IPS-NIHi11 (cell line): Measurements from ENCODE around the gene TMEM231.
A peak's percentile ranks its signal among the peaks of the same experiment; 100 is the strongest.
"Not testable (repeated sequence)": the region's sequence is repeated elsewhere in the genome, so short reads cannot be mapped to it uniquely, and the experiment has no call there.

Experiments
- DNase-seq: peaks from one replicate; pipeline ENCODE4 v3.0.0; 2012; ENCODE audit warnings: mixed read lengths, low spot score

The TMEM231 gene

DNA sequence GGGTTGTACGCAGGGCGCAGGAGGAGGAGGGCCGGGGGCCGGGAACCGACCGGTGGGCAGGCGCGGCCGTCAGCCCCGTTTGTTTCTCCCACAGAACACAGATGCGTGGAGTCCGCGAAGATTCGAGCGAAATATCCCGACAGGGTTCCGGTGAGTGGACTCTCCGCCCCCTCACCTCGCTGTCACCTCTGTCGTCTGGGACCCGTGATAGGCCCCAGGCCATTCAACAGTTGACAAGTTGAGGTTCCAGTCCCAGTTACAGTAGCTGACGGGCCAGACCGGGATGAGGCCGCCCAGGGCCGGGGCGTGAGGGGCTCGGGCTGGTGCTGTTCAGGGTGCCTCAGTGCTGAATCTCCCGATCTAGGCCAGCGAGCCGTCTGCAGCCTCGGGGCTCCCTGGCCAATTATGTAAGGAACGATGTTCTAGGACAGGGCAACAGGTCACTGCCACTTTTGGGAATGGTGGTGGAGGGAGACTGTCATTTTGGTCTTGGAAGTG lies 10.8 kb upstream of the TMEM231 start:
- DNase-seq, result peak; percentile 31

GRCh38 chr16:75566040-75566757 lies 10.1 kb upstream of the TMEM231 start, which contains the start of gene GABARAPL2:
Gene GABARAPL2, plus strand, starts transcription at chr16:75566379. Its CDS starts 108 bp downstream, at chr16:75566487.
- DNase-seq, result peak; percentile 95

- DNase-seq, result no peak
Observed at GRCh38 chr16:75565640-75566039, 9.6 kb upstream of the TMEM231 start.

- DNase-seq, result peak; percentile 27
Observed at GRCh38 chr16:75559564-75560372, 3.7 kb upstream of the TMEM231 start.

DNA sequence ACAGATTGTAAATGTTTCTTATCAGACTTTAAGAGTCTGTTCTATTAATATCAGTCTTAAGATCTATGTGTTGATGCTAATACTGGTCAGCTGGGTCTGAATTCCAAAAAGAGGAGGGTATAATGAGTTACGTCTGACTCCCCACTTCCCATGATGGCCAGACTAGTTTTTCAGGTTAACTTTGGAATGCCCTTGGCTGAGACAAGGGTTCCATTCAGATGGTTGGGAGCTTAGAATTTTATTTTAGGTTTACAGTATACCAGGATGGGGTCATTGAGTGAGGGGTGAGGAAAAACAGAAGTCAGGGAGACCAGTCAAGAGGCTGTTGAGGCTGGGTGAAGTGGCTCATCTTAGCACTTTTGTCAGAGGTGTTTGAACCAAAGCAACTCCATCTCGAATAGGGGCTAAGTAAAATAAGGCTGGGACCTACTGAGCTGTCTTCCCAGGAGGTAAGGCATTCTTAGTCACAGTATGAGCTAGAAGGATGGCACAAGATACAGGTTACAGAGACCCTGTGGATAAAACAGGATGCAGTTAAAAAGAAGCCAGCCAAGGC lies 2.9 kb upstream of the TMEM231 start:
- no peak for DNase-seq

- no peak for DNase-seq
Observed at GRCh38 chr16:75556431-75556950, 439 bp upstream of the TMEM231 start.

GRCh38 chr16:75555213-75555706 lies 792 bp downstream of the TMEM231 start:
- peak; percentile 91 for DNase-seq

DNA sequence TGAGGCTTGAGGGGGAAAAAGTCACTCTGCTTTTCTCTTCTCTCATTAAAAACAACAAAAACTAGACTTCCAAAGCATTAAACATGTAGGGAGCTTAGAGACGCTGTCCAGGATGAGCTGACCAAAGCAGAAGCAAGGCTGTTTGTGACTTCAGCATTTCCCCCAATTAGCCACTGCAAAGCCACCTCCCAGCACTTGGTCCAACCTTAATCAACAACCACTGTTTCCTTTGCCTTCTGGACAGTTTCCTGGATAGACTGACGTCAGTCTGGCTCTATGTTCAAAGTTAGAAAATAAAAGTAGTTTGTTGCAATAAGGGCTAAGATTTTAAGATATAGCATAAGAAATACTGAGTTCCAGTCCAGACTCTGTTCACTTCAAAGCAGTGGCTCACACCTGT lies 3.1 kb downstream of the TMEM231 start:
- DNase-seq, result no peak

GRCh38 chr16:75550211-75550662 lies 5.8 kb downstream of the TMEM231 start:
- peak; percentile 86 for DNase-seq

DNA sequence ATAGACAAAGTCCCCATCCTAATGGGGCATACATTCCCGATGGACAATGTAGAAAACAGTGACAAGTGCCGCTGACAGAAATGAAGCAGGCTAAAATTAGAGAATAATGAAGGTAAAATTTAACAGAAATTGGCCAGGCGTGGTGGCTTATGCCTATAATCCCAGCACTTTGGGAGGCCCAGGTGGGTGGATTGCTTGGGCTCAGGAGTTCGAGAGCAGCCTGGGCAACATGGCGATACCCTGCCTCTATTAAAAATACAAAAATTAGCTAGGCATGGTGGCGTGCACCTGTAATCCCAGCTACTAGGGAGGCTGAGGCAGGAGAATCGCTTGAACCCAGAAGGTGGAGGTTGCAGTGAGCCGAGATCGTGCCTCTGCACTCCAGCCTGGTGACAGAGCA lies 7.6 kb downstream of the TMEM231 start:
- not testable (repeated sequence) for DNase-seq

GRCh38 chr16:75546293-75546692 lies 9.8 kb downstream of the TMEM231 start:
- DNase-seq, result no peak

GRCh38 chr16:75545879-75546278 lies 10.2 kb downstream of the TMEM231 start:
- not testable (repeated sequence) for DNase-seq

- DNase-seq, result not testable (repeated sequence)
Observed at GRCh38 chr16:75542462-75542861, 13.6 kb downstream of the TMEM231 start.

DNA sequence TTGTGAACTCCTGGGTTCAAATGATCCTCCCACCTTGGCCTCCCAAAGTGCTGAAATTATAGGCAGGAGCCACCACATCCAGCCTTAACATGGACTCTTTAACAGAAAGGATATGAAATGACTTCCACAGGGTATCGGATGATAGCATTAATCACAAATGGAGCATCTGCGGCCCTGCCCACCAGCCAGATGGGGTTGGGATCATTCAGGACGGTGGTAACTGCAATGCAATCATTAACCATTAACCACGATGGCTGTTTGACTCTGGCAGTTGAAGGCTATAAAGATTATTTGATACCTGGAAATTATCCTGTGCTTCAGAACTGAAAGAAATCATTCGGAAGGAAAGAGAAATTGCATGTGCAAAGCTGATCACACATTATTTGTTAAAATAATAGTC lies 14.8 kb downstream of the TMEM231 start:
- DNase-seq, result no peak

DNA sequence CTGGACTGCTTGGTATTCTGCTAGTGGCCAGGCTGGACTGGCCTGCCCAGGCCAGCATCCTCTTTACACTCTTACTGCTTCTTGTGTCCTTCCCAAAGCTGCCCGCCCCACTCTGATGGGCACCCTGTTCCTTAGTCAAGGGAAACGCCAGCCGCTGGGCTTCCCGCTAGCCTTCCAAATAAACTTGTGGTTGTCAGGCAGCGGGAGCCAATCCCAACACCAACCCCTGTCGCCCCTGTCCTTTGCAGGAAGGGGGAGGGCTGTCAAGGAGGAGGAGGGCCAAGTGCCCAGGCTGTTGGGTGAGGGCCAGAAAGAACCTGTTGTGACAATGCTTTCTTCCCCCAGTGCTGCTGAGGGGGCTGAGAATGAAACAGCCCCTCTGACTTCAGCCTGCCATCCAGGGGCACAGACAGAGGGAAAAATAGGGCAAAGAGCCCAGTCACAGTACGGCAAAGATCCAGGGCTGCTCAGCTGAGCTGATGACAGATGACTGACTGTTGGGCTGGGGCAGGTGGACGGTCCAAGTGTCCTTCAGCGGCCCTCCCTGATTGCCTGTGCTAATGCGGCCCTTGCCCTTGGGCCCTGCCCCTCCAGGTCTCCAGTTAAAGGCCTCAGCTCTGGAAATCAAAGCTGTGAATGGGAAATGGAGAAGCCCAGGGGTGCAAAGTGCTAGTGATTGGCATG lies 17.0 kb downstream of the TMEM231 start:
- not testable (repeated sequence) for DNase-seq

GRCh38 chr16:75537776-75538175 lies 18.3 kb downstream of the TMEM231 start:
- DNase-seq, result no peak

GRCh38 chr16:75535901-75536300 lies 20.2 kb downstream of the TMEM231 start, which contains the start of gene CHST5:
Gene CHST5, minus strand, starts transcription at chr16:75536108. Its CDS starts 5,724 bp downstream, at chr16:75530384.
- no peak for DNase-seq

DNA sequence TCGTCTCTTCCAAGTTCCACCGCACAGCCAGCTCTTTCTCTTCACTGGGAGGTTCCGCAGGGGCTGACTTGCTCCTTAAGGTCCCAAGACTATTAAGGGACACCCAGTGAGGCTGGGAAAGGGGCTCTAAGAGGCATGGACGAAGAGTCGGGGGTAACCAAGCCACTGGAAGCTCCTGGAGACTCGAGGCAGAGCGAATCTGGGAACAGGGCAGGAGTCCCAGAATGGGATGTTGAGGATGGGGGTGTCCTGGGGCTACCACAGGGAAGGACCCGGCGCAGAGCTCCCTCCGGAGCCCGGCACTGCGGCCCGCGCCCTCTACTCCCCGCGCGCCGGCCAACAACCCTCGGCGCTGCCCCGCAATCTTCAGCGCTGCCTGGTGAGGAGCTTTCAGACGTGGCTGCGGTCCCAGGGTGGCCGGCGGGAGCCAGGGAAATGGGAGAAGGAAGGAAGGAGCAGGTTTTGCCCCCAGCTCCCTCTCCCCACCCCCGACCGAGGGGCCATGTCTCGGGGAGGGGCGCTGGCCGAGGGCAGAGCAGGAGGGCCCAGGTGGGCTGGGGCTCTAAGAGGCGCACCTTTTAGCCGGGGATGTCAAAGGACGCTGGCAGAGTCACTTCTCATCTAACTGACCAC lies 20.7 kb downstream of the TMEM231 start:
- DNase-seq, result no peak

- DNase-seq, result no peak
Observed at GRCh38 chr16:75534560-75535205, 21.4 kb downstream of the TMEM231 start.

DNA sequence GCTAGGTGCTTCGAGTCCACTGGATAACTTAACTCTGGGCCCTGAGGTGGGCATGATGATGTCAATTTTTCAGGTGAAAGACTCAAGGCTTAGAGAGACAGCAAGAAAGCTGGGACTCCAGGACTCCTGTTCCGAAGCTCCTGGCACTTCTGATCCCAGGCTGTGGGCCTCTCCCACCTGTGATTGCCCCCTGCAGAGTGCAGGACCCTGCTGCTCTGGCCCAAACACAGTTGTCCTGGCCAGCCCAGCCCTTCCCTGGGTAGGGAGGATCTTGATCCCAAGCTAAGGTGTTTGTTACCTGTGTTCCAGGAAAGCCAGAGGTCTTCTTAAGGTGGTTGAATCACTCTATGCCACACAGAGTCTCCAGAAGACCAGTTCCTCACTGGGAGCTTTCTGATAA lies 23.3 kb downstream of the TMEM231 start:
- no peak for DNase-seq
